Raji (cell line): ENCODE data around the gene FOXL1.

ENCODE experiments used
- POLR2A ChIP-seq: IDR thresholded peaks from 2 replicates; pipeline ENCODE4 v1.6.1; 2011; ENCODE audit warnings: low read depth, low read length, control low read depth; ENCODE audit not compliant: insufficient read depth

FOXL1 gene

GRCh38 chr16:86614699-86615098 lies 36.4 kb downstream of the FOXL1 start:
- TF ChIP-seq POLR2A, result no peak

GRCh38 chr16:86616906-86617305 lies 38.6 kb downstream of the FOXL1 start:
- TF ChIP-seq POLR2A, result no peak

- no peak for TF ChIP-seq POLR2A
Measured at GRCh38 chr16:86618431-86619238, 40.3 kb downstream of the FOXL1 start.

GRCh38 chr16:86619239-86619794 lies 41.0 kb downstream of the FOXL1 start:
- no peak for TF ChIP-seq POLR2A

- no peak for TF ChIP-seq POLR2A
Measured at GRCh38 chr16:86620184-86620583, 41.8 kb downstream of the FOXL1 start.

GRCh38 chr16:86621966-86622365 lies 43.6 kb downstream of the FOXL1 start:
- no peak for TF ChIP-seq POLR2A

- no peak for TF ChIP-seq POLR2A
Measured at GRCh38 chr16:86622700-86623615, 44.6 kb downstream of the FOXL1 start.

GRCh38 chr16:86625029-86625428 lies 46.7 kb downstream of the FOXL1 start:
- TF ChIP-seq POLR2A, result no peak

GRCh38 chr16:86625821-86626220 lies 47.5 kb downstream of the FOXL1 start:
- TF ChIP-seq POLR2A, result no peak

GRCh38 chr16:86626284-86626683 lies 47.9 kb downstream of the FOXL1 start:
- no peak for TF ChIP-seq POLR2A

- TF ChIP-seq POLR2A, result no peak
Measured at GRCh38 chr16:86626966-86627365, 48.6 kb downstream of the FOXL1 start.

- TF ChIP-seq POLR2A, result no peak
Measured at GRCh38 chr16:86628614-86629013, 50.3 kb downstream of the FOXL1 start.

GRCh38 chr16:86630471-86630870 lies 52.1 kb downstream of the FOXL1 start:
- no peak for TF ChIP-seq POLR2A

GRCh38 chr16:86631444-86631843 lies 53.1 kb downstream of the FOXL1 start:
- no peak for TF ChIP-seq POLR2A
